ENCODE data around the gene PSMC3. TPM values are rescaled to one million over a fixed set of nuclear protein-coding genes. Genes with fewer than 3 reads are reported as not detected.

Gene PSMC3
- total RNA-seq, 1 experiment from 2014 or later: 179 TPM

DNA sequence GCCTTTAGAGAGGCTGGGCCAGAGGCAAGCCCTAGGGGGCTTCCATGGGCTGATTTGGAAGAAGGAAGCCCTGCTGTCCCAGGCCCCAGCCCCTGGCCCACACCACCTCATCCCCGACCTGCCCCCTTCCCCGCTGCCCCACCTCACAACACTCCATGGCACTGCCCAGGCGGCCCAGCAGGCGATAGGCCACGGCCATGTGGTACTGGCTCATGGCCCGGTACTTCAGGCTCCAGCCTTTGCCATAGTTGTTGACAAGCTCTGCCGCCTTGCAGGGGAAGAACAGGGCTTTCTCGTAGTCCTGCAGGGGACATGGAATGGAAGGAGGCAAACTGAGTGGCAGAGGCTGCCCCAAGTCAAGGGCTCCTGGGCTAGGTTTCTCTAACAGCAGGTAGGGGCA, 16.3 kb upstream of the PSMC3 start:
- peaks cover 4% of the 10 kb centered on the region in 2 experiments; a peak in 2 of 4 replicates for H3K4me1 Mint-ChIP-seq
- H2BK12ac ChIP-seq (ENCODE audit: insufficient read length, low read depth, low read length): no peak overlapping the region
- DNase-seq: no peak
- H4K5ac ChIP-seq (ENCODE audit: insufficient read length, low read depth, low read length): no peak overlapping the region
- H3K27me3 ChIP-seq (ENCODE audit: insufficient read depth, low read length): no peaks in the 10 kb centered on the region
- H3K18ac ChIP-seq (ENCODE audit: insufficient read length, low read depth, low read length): no peak overlapping the region
- no peak overlapping the region for H3K14ac ChIP-seq (ENCODE audit: insufficient read depth, low read length)
- no peaks in the 10 kb centered on the region for H4K20me1 ChIP-seq (ENCODE audit: control insufficient read depth, insufficient read depth, insufficient read length)
- TF ChIP-seq, protein P1, sequence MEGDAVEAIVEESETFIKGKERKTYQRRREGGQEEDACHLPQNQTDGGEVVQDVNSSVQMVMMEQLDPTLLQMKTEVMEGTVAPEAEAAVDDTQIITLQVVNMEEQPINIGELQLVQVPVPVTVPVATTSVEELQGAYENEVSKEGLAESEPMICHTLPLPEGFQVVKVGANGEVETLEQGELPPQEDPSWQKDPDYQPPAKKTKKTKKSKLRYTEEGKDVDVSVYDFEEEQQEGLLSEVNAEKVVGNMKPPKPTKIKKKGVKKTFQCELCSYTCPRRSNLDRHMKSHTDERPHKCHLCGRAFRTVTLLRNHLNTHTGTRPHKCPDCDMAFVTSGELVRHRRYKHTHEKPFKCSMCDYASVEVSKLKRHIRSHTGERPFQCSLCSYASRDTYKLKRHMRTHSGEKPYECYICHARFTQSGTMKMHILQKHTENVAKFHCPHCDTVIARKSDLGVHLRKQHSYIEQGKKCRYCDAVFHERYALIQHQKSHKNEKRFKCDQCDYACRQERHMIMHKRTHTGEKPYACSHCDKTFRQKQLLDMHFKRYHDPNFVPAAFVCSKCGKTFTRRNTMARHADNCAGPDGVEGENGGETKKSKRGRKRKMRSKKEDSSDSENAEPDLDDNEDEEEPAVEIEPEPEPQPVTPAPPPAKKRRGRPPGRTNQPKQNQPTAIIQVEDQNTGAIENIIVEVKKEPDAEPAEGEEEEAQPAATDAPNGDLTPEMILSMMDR (conservative IDR thresholded peaks at IDR 0.05): no peak
- no peak overlapping the region for H4K8ac ChIP-seq (replicated peaks; ENCODE audit: insufficient read length, low read depth, low read length)
- H2BK20ac ChIP-seq (ENCODE audit: low read depth, low read length, poor library complexity, severe bottlenecking): no peak overlapping the region
- H4K91ac ChIP-seq (ENCODE audit: insufficient read length, low read depth, low read length): no peak overlapping the region
- no peaks in the 10 kb centered on the region for H3K79me2 ChIP-seq (ENCODE audit: insufficient read depth, low read length)
- H2AK5ac ChIP-seq (ENCODE audit: insufficient read length, low read length): no peak overlapping the region
- no peak overlapping the region for H3T11ph ChIP-seq (ENCODE audit: low read length)
- no peaks in the 10 kb centered on the region for H3K36me3 Mint-ChIP-seq (ENCODE audit: insufficient read depth in 1 of 3, low read depth in 3 of 3)
- no peaks in the 10 kb centered on the region for H3K4me1 ChIP-seq (ENCODE audit: insufficient read depth, low read length)
- no peaks in the 10 kb centered on the region for H3K23me2 ChIP-seq (ENCODE audit: insufficient read length, low read depth, low read length, poor library complexity, severe bottlenecking)
- no peak overlapping the region for H2BK120ac ChIP-seq (ENCODE audit: low read depth, low read length, poor library complexity, severe bottlenecking)
- H3K9me3 ChIP-seq (ENCODE audit: control insufficient read depth, low read depth, low read length): no peaks in the 10 kb centered on the region
- no peak overlapping the region for H3K23ac ChIP-seq (ENCODE audit: insufficient read length, low read depth, low read length)
- H3K27ac ChIP-seq (ENCODE audit: insufficient read length, low read depth, low read length): no peak overlapping the region
- H2AFZ ChIP-seq (ENCODE audit: low read length): no peak overlapping the region
- H3K79me1 ChIP-seq (ENCODE audit: insufficient read depth, low read depth, low read length, poor library complexity, severe bottlenecking): no peaks in the 10 kb centered on the region
- H3K9ac ChIP-seq (ENCODE audit: extremely low read depth, insufficient read length, low read length): no peak overlapping the region
- no peak overlapping the region for H3K56ac ChIP-seq (ENCODE audit: insufficient read length, low read depth, low read length)
- no peak overlapping the region for H2BK5ac ChIP-seq (ENCODE audit: insufficient read length, low read length)
- no peak overlapping the region for H2BK15ac ChIP-seq (ENCODE audit: low read depth, low read length)
- no peak overlapping the region for H3K27ac Mint-ChIP-seq
- H3K4me2 ChIP-seq (ENCODE audit: insufficient read depth, insufficient read length, low read length): no peak overlapping the region
- no peak overlapping the region for H3K4ac ChIP-seq (ENCODE audit: low read depth, low read length)
- no peaks in the 10 kb centered on the region for H3K9me3 Mint-ChIP-seq
- no peak overlapping the region for H3K4me3 Mint-ChIP-seq
- H3K27me3 Mint-ChIP-seq (ENCODE audit: low read depth): no peaks in the 10 kb centered on the region
- WGBS (ENCODE audit: extremely low coverage, insufficient read length, low lambda C conversion rate): no CpG with 5 or more reads among the region's 8 CpGs
